Lower leg skin (tissue), 4 donors: ENCODE data around the gene F13A1. TPM values are rescaled to one million over a fixed set of nuclear protein-coding genes. Genes with fewer than 3 reads are reported as not detected.

Source experiments
- DNase-seq, 2 donors: peaks; one replicate each; pipeline ENCODE4 v3.0.0-alpha.2; 2019; ENCODE audit warnings: low spot score in 2 of 2
- H3K4me3 ChIP-seq: fragments of 200-600 bp; sonication (generic); 2 replicates; pipeline ENCODE4 v1.5.1; 2017; ENCODE audit warnings: mild to moderate bottlenecking, low read depth; ENCODE audit not compliant: poor library complexity, severe bottlenecking
- POLR2A ChIP-seq, 2 donors: fragments of 450-650 bp; IDR thresholded peaks; one replicate each; pipeline ENCODE4 v1.6.1; 2016 to 2017; ENCODE audit warnings: antibody characterized with exemption in 2 of 2, mild to moderate bottlenecking in 1 of 2, moderate library complexity in 1 of 2
- WGBS, 2 donors: methylation state at CpG; one replicate each; pipeline ENCODE4 v1.1.5; 2018; 5-methylcytosine and 5-hydroxymethylcytosine counted together
- intact Hi-C: fragments of 100-400 bp; cut with DNase I; formaldehyde crosslinking; loops from one replicate; pipeline ENCODE4 v1.15.0; 2023; ENCODE audit warnings: low total_unique reads
- total RNA-seq, 4 donors: library from RNA; depleted of rRNA; stranded (reverse); fragments of >200 nt; gene quantifications; one replicate each; pipeline ENCODE4 v1.1.0, GENCODE V29; 2016
- TF ChIP-seq, protein P1 (sequence below), 3 donors: fragments of 450-650 bp; IDR thresholded peaks; one replicate each; pipeline ENCODE4 v1.5.1; 2016; ENCODE audit warnings: antibody characterized with exemption in 3 of 3, mild to moderate bottlenecking in 3 of 3, moderate library complexity in 2 of 3

Gene F13A1
- total RNA-seq, 4 donors from 2014 or later, result 7.8 to 46.5 (median 16.0) TPM

DNA sequence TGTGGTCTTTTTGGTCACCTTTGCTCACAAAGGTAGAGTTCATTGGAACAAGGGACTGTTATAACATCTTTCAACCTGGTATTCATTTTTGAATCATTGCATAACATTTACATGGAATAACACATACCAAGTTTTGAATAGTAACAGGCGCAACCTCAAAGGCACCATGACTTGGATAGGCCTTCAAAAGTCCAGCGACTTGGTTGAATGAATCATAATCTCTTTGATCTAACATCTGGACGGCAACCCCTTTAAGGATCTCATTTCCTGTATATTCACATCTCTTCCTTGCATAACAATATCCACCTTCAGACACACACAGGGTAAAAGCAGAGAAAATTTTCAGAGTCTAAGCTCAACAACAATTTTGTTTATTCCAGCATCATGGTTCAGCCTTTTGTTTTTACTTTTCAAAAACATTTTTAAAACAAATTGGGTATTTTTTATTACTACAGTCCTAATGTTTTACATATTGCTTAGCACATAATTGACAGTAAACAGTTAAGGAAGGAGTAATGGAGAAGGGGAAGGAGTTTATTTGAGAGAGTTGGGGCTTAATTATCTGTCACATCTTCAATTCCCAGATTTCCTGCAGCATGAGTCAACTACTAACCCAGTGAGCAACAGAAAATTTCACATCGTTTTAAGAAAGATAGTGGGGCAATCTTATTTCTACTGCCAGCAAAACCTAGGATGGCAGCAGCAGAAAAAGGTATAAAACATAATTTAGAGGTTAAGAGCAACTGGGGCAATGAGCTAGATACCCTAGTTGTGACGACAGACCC is 41.8 kb upstream of the F13A1 start:
- no peak for DNase-seq
- intact Hi-C loops, result no loop called here
- TF ChIP-seq, protein P1, sequence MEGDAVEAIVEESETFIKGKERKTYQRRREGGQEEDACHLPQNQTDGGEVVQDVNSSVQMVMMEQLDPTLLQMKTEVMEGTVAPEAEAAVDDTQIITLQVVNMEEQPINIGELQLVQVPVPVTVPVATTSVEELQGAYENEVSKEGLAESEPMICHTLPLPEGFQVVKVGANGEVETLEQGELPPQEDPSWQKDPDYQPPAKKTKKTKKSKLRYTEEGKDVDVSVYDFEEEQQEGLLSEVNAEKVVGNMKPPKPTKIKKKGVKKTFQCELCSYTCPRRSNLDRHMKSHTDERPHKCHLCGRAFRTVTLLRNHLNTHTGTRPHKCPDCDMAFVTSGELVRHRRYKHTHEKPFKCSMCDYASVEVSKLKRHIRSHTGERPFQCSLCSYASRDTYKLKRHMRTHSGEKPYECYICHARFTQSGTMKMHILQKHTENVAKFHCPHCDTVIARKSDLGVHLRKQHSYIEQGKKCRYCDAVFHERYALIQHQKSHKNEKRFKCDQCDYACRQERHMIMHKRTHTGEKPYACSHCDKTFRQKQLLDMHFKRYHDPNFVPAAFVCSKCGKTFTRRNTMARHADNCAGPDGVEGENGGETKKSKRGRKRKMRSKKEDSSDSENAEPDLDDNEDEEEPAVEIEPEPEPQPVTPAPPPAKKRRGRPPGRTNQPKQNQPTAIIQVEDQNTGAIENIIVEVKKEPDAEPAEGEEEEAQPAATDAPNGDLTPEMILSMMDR (IDR thresholded peaks at IDR 0.05), result no peak
- TF ChIP-seq POLR2A (IDR thresholded peaks at IDR 0.05), result no peak
- H3K4me3 ChIP-seq, result no peak overlapping the region
- 50 to 57% methylated on average over 5 of the region's 5 CpGs for WGBS, 2 donors

DNA sequence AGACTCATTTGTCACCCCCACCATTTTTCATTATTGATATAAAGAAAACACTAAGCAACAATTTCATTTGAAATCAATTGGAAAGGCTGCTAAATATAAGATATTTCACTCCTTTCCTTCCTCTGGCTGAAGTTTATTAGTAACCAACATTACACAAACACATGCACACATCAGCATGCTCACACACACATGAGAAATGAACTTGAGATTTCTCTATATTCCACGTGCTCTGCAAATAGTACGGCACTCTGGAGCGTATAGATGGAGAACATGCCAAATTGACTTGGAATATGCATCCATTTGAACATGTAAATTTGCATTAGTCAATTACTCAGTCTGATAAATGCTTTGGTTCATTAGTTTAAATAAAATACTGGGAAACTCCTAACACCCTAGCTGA is 37.1 kb upstream of the F13A1 start:
- intact Hi-C loops, result no loop called here
- no peak overlapping the region for H3K4me3 ChIP-seq
- DNase-seq, result no peak
- 57 to 72% methylated on average over 3 of the region's 3 CpGs for WGBS, 2 donors
- TF ChIP-seq POLR2A (IDR thresholded peaks at IDR 0.05), result no peak
- TF ChIP-seq, protein P1 (IDR thresholded peaks at IDR 0.05), result no peak

DNA sequence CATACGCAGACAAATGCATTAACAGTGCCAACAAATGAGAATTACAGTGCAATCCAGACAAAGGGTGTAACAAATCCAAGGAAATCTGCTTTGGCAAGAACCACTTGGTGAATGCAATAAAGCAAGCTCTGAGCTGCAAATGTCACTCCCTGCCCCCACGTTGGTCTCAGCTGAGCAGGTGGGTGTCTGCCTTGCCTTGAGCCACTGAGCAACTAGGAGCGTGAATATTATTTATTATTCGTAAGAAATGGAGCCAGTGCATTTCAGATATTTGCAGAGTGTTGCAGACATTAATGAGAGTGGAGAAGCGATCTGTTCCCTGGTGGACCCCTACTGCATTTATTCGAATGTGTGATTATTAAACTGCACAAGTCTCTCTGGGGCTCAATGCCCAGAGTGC is 36.6 kb upstream of the F13A1 start:
- intact Hi-C loops, result no loop called here
- no peak overlapping the region for H3K4me3 ChIP-seq
- 43 to 45% methylated on average over 6 of the region's 6 CpGs for WGBS, 2 donors
- DNase-seq, result no peak
- TF ChIP-seq POLR2A (IDR thresholded peaks at IDR 0.05), result no peak
- TF ChIP-seq, protein P1 (IDR thresholded peaks at IDR 0.05), result no peak

DNA sequence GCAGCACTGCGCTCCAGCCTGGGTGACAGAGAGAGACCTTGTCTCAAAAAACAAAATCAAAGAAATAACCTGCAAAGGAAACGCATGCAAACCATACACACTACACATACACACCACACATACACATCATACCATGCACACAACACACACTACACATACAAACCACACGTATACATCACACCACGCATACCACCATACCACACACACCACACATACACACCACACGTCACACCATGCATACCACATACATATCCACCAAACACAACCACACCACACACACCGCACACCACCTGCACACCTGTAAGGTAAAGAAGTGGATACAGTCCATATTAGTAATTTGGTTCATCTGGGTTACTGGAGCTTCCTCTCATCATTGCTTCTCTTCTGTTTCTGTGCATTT is 32.3 kb upstream of the F13A1 start:
- WGBS, 2 donors, result 91 to 95% methylated on average over 6 of the region's 6 CpGs
- intact Hi-C loops, result no loop called here
- TF ChIP-seq POLR2A (IDR thresholded peaks at IDR 0.05), result no peak
- TF ChIP-seq, protein P1 (IDR thresholded peaks at IDR 0.05), result no peak
- H3K4me3 ChIP-seq, result no peak overlapping the region
- DNase-seq, result no peak

DNA sequence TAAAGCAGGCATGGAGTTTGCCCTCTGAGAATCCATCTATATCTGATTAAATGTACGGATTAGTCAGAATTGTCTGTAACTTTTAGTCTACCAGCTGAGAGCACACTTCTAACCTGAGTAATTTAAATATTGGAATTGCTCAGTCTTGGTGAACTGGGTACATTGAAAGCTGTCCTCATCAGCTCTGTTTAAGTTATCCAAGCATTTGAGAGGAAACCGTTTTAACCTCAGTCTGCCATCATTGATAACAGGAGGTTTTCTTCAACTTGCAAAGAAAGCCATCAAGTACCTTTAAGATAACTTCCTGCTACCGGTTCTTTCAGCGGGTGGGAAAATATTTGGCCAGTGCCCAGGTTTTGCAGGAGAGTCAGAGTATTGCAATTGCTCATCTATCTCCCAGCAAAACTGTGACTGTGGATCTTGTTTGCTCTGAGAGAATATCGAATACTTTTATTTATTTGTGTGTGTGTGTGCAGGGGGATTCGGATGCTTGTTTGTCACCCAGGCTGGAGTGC is 31.1 kb upstream of the F13A1 start:
- H3K4me3 ChIP-seq, result no peak overlapping the region
- no peak for DNase-seq
- WGBS, 2 donors, result 44 to 48% methylated on average over 6 of the region's 6 CpGs
- intact Hi-C loops, result no loop called here
- TF ChIP-seq, protein P1 (IDR thresholded peaks at IDR 0.05), result no peak
- TF ChIP-seq POLR2A (IDR thresholded peaks at IDR 0.05), result no peak
